Vagina (tissue), 2 donors: ENCODE measurements around the gene PRIM2.

Source experiments
- POLR2AphosphoS5 ChIP-seq, 2 donors: sonication (generic); formaldehyde crosslinking; IDR thresholded peaks; one replicate each; pipeline ENCODE4 v1.9.0; 2017; ENCODE audit warnings: antibody characterized with exemption in 2 of 2, mild to moderate bottlenecking in 2 of 2, low read depth in 1 of 2; ENCODE audit not compliant: insufficient read depth in 1 of 2
- TF ChIP-seq, protein P1 (sequence below), 3 experiments: fragments of 450-650 bp in 2 of 3; fragments of 200-600 bp in 1 of 3; sonication (generic) in 1 of 3; IDR thresholded peaks; one replicate each; pipeline ENCODE4 v1.5.1; 2017 to 2019; ENCODE audit warnings: antibody characterized with exemption in 3 of 3, mild to moderate bottlenecking in 2 of 3, moderate library complexity in 2 of 3

DNA sequence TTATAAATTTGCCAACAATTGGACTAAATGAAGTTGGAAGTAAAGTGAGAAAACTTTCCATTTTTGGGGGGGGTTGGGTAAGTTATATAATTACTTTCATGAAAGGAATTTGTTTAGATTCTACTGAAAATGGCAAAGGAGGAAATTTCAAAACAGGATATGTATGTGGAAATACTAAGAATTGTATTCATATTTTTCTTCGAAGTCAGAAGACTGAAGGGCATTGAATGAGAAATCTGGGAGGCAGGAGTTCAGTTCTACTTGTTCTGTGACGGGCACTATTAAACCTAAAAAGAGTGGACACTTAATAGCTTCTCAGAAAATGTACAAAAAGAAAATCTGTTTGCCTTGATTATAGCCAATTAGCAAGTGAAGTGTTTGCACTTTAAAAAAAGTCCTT, 114.7 kb downstream of the PRIM2 start:
- TF ChIP-seq, protein P1, sequence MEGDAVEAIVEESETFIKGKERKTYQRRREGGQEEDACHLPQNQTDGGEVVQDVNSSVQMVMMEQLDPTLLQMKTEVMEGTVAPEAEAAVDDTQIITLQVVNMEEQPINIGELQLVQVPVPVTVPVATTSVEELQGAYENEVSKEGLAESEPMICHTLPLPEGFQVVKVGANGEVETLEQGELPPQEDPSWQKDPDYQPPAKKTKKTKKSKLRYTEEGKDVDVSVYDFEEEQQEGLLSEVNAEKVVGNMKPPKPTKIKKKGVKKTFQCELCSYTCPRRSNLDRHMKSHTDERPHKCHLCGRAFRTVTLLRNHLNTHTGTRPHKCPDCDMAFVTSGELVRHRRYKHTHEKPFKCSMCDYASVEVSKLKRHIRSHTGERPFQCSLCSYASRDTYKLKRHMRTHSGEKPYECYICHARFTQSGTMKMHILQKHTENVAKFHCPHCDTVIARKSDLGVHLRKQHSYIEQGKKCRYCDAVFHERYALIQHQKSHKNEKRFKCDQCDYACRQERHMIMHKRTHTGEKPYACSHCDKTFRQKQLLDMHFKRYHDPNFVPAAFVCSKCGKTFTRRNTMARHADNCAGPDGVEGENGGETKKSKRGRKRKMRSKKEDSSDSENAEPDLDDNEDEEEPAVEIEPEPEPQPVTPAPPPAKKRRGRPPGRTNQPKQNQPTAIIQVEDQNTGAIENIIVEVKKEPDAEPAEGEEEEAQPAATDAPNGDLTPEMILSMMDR (IDR thresholded peaks at IDR 0.05) = no peak
- TF ChIP-seq POLR2AphosphoS5 (IDR thresholded peaks at IDR 0.05; ENCODE audit: insufficient read depth in 1 of 2, low read depth in 1 of 2) = no peak
